BLaER1 treated with 17β-estradiol and CSF1 and Interleukin-3, amounts not matched to agents 10 nM and 100 nM (cell line): Measurements from ENCODE around the gene UTF1.

ENCODE experiments used
- H3K27ac ChIP-seq, 11 experiments: shearing (Covaris generic); formaldehyde crosslinking; 2 replicates each; pipeline ENCODE4 v1.8.1; 2022
- H3K27me3 ChIP-seq, 11 experiments: shearing (Covaris generic); formaldehyde crosslinking; 2 replicates each; pipeline ENCODE4 v1.8.1; 2022
- H3K36me3 ChIP-seq, 11 experiments: shearing (Covaris generic); formaldehyde crosslinking; 2 replicates each; pipeline ENCODE4 v1.8.1; 2022
- H3K4me1 ChIP-seq, 10 experiments: shearing (Covaris generic); formaldehyde crosslinking; 2 replicates each; pipeline ENCODE4 v1.8.1; 2022
- H3K4me2 ChIP-seq, 11 experiments: shearing (Covaris generic); formaldehyde crosslinking; 2 replicates each; pipeline ENCODE4 v1.8.1; 2022
- H3K4me3 ChIP-seq, 10 experiments: shearing (Covaris generic); formaldehyde crosslinking; 2 replicates each; pipeline ENCODE4 v1.8.1; 2022
- H3K9ac ChIP-seq, 11 experiments: shearing (Covaris generic); formaldehyde crosslinking; 2 replicates each; pipeline ENCODE4 v1.8.1; 2022
- H3K9me3 ChIP-seq, 11 experiments: shearing (Covaris generic); formaldehyde crosslinking; replicated peaks in 1 of 11; 2 replicates each; pipeline ENCODE4 v1.8.1; 2022
- H4K20me1 ChIP-seq, 11 experiments: shearing (Covaris generic); formaldehyde crosslinking; 2 replicates each; pipeline ENCODE4 v1.8.1; 2022
- Cebpa-rat ChIP-seq, 11 experiments: shearing (Covaris generic); IDR thresholded peaks; 2 replicates each; pipeline ENCODE4 v1.8.1; 2022

Gene UTF1

DNA sequence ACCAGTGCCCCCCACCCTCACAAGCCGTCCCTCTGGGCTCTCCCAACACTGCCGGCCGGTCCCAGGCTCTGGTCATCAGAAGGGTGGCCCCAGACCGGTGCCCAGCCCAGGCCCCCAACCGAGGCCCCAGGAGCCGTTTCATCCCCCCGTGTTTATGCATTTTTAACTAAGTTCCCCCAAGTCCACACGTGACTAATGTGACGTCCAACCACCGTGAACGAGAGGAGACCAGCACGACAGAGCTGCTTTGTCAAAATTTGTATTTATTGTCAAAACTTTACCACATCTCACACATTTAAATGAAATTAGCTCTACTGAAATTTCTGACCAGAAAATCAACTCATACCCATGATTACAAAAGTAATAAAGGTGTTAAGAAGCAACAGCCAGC is 16.2 kb downstream of the UTF1 start:
- H3K4me3 ChIP-seq: no peak overlapping the region
- peak overlapping the region; percentile 53 to 98 (median 93) for H3K4me2 ChIP-seq
- H3K27me3 ChIP-seq: peaks cover 7 to 48% (median 23%) of the 10 kb centered on the region in 11 experiments; a peak in 20 of 22 replicates
- H3K4me1 ChIP-seq: peaks cover 21 to 69% (median 64%) of the 10 kb centered on the region in 10 experiments
- H3K27ac ChIP-seq: peak overlapping the region in 1 of 11 experiments; percentile 22; a peak in 2 of 22 replicates
- H4K20me1 ChIP-seq: peaks cover 0 to 8% (median 0%) of the 10 kb centered on the region in 11 experiments; a peak in 6 of 22 replicates
- TF ChIP-seq Cebpa-rat (IDR thresholded peaks at IDR 0.05): no peak
- no peaks in the 10 kb centered on the region for H3K36me3 ChIP-seq
- H3K9me3 ChIP-seq: no peaks in the 10 kb centered on the region
- H3K9ac ChIP-seq: peak overlapping the region in 2 of 11 experiments; percentile 10 to 52; a peak in 6 of 22 replicates

DNA sequence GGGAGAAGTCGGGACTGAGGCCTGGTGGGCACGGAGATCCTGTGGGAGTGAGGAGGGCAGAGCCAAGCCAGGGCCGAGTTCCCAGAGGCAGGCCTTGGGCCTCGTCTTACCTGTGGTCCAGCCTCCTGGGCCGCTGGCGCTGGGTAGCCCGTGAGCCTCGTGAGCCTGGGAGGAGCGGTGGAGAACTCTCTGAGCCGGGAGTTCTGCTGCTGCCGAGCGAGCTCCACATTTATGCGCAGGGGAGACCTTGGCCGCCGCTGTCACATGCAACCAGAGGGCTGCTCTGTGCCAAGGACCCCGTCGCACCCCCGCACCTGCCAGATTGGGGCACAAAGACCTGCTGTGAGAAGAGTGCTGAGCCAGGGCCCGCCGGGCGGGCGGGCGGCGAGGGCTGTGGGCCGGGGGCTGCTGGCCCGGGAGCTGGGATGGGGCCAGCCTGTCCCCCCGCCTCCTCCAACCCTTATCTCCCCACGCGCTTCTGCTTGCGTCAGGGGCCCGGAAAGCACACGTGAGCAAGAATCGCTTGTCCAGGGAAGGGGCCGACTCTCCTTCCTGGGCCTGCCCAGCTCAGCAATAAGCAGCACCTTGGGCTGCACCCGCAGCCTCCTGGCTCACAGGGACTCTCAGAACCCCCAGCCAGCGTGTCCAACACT is 17.8 kb downstream of the UTF1 start:
- Histone ChIP-seq H3K4me1 (peaks cover 12 to 62% (median 50%) of the 10 kb centered on the region in 10 experiments), H3K27me3 (peaks cover 0 to 33% (median 10%) of the 10 kb centered on the region in 11 experiments; a peak in 12 of 22 replicates), H3K27ac (no peak overlapping the region), H3K9me3 (no peaks in the 10 kb centered on the region), H3K4me2 (peak overlapping the region in 7 of 11 experiments; percentile 72 to 97 (median 97); a peak in 8 of 22 replicates), H3K9ac (no peak overlapping the region), H4K20me1 (peaks cover 0 to 6% (median 0%) of the 10 kb centered on the region in 11 experiments; a peak in 2 of 22 replicates), H3K36me3 (no peaks in the 10 kb centered on the region), H3K4me3 (no peak overlapping the region)
- no peak for TF ChIP-seq Cebpa-rat (IDR thresholded peaks at IDR 0.05)

DNA sequence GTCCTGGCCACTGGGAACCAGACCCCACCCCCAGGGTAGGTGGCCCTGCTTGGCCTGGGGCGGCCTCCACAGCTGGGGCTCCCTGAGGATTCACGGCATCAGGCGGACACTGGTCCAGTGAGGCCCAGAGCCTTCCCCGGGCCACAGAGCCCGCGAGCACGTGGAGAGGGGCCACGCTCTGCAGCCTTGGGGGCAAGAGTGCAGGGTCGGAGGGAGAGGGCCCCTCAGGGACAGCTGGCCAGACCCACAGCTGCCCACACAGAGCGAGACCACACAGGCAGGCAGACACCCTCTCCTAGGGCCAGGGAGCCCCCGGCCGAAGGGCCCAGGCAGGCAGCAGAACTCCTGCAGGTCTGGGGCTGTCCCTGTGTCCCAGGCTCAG is 18.3 kb downstream of the UTF1 start:
- no peak for TF ChIP-seq Cebpa-rat (IDR thresholded peaks at IDR 0.05)
- no peak overlapping the region for H3K4me3 ChIP-seq
- H3K4me2 ChIP-seq: no peak overlapping the region
- H4K20me1 ChIP-seq: peaks cover 0 to 5% (median 0%) of the 10 kb centered on the region in 11 experiments; a peak in 2 of 22 replicates
- peak overlapping the region in 1 of 11 experiments; percentile 13; a peak in 1 of 22 replicates for H3K9ac ChIP-seq
- no peaks in the 10 kb centered on the region for H3K9me3 ChIP-seq
- no peaks in the 10 kb centered on the region for H3K36me3 ChIP-seq
- H3K27me3 ChIP-seq: peaks cover 0 to 29% (median 8%) of the 10 kb centered on the region in 11 experiments; a peak in 12 of 22 replicates
- peaks cover 17 to 62% (median 49%) of the 10 kb centered on the region in 10 experiments for H3K4me1 ChIP-seq
- H3K27ac ChIP-seq: no peak overlapping the region

DNA sequence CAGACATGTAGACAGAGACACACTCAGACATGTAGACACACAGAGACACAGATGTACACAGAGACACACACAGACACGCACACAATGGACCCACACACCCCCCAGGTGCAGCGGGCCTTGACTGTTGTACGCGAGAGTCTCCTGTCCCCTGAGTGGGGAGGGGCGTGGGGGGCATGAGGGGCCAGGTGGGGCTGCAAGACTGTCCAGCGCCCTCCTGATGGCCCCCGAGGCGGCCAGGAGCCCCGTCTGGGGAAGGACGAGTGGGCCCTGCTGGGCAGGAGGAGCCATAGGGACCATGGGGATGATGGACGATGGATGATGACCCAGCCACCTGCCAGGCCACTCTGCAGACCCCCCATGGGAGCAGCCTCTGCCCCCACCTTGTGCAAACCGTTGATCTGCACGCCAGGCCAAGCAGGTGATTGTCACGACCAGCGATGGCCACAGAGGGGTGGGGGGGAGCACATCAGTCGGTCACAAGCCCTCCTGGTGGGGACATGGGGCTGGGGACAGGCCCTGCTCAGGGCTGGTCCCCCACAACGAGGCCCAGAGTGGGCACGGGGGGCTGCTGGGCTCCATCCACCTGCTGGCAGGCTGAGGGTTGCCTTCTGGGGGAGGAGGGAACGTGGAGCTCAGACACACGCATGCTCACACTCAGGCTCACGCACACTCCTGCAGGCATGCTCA is 19.2 kb downstream of the UTF1 start:
- Histone ChIP-seq H3K27me3 (peaks cover 0 to 20% (median 4%) of the 10 kb centered on the region in 11 experiments; a peak in 7 of 22 replicates), H4K20me1 (no peaks in the 10 kb centered on the region; a peak in 1 of 22 replicates), H3K36me3 (no peaks in the 10 kb centered on the region), H3K9ac (no peak overlapping the region), H3K9me3 (no peaks in the 10 kb centered on the region), H3K4me2 (no peak overlapping the region), H3K27ac (no peak overlapping the region), H3K4me1 (peaks cover 26 to 62% (median 46%) of the 10 kb centered on the region in 10 experiments), H3K4me3 (no peak overlapping the region)
- no peak for TF ChIP-seq Cebpa-rat (IDR thresholded peaks at IDR 0.05)

DNA sequence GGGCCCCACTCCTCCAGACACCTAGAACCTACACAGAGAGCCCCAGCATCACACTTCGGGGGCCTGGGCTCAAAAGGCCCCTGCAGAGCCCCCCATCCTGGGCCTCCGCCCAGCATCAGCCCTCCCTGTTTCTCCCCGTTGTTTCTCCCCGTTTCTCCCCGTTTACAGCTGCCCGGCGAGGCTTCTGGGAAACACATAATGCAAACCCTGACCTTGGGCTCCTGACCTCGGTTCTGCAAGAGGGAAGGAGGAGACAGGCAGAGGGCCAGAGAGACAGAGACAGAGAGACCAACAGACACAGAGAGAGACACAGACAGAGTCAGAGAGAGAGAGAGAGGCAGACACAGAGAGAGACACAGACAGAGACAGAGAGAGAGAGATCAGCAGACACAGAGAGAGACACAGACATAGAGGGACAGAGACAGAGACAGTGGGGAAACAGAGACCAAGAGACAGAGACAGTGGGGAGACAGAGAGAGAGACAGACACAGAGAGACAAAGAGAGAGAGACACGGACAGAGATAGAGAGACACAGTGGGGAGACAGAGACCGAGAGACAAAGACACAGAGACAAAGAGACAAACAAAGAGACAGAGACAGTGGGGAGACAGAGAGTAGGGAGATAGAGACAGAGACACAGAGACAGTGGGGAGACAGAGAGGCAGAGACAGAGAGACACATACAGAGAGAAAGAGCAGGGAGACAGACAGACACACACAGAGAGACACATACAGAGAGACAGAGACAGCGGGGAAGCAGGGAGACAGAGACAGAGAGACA is 20.1 kb downstream of the UTF1 start:
- Histone ChIP-seq H4K20me1 (no peaks in the 10 kb centered on the region; a peak in 1 of 22 replicates), H3K4me3 (no peak overlapping the region), H3K9me3 (no peaks in the 10 kb centered on the region), H3K9ac (no peak overlapping the region), H3K4me2 (0 out of 22 replicates have a peak overlapping the region, but pooled peaks of 1 of the 11 experiments have one; percentile 5), H3K36me3 (no peaks in the 10 kb centered on the region), H3K4me1 (peaks cover 35 to 62% (median 50%) of the 10 kb centered on the region in 10 experiments), H3K27me3 (peaks cover 0 to 16% (median 4%) of the 10 kb centered on the region in 11 experiments; a peak in 6 of 22 replicates), H3K27ac (no peak overlapping the region)
- no peak for TF ChIP-seq Cebpa-rat (IDR thresholded peaks at IDR 0.05)

DNA sequence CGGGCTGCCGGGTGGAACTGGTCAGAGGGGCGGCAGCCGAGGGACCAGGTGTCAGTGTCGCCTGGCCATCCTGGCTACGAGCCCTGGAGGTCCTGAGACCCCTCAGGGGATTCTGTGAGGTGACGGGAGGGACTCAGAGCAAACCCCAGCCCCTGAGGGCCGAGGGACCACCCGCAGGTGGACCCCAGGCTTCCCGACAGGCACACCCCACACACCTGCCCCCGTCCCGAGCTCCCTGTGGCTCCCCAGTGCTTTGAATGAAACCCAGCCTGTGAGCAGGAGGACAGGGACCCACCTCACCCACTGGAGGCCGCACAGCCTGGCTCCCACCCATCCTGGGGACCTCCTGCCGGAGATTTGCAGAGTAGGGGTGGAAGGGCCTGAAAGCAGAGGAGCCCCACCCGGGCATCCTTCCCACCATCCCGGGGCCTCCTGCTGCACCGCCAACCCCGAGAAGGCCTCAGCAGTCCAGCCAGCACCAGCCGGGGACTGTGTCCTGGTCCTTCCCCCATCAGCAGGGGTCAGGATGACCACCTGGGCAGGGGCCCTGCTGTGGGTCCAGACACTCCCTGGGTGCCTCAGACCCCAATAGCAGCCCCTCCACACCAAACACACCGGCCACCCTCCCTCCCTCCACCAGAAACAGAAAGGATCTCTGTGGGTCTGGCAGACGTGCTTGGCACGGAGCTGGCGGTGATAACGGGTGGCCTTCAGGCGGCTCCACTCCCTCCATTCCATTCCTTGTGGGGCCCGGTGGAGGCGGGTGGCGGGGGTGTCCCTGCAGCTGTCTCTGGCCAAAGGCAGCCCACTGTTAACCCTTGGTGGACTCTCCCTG is 21.6 kb downstream of the UTF1 start:
- Histone ChIP-seq H3K9me3 (no peaks in the 10 kb centered on the region), H3K4me3 (no peak overlapping the region), H3K36me3 (no peaks in the 10 kb centered on the region), H4K20me1 (no peaks in the 10 kb centered on the region), H3K4me1 (peaks cover 36 to 62% (median 50%) of the 10 kb centered on the region in 10 experiments), H3K9ac (0 out of 22 replicates have a peak overlapping the region, but pooled peaks of 1 of the 11 experiments have one; percentile 31), H3K4me2 (peak overlapping the region in 2 of 11 experiments; percentile 20 to 37; a peak in 4 of 22 replicates), H3K27me3 (peaks cover 0 to 12% (median 4%) of the 10 kb centered on the region in 11 experiments; a peak in 6 of 22 replicates), H3K27ac (no peak overlapping the region; a peak in 1 of 22 replicates)
- TF ChIP-seq Cebpa-rat (IDR thresholded peaks at IDR 0.05): no peak

DNA sequence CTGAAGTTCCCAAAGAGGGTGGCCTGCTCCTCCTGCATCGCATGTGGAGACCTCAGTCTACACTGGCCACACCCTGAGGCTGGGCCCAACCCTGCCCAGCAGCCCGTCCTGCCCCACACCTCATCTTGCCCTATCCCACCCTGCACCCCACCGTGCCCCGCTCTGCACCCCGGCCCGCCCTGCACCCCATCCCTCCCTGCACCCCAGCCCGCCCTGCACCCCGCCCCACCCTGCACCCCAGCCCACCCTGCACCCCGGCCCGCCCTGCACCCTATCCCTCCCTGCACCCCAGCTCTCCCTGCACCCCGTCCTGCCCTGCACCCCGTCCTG is 22.2 kb downstream of the UTF1 start:
- Histone ChIP-seq H3K27me3 (peaks cover 0 to 12% (median 4%) of the 10 kb centered on the region in 11 experiments; a peak in 6 of 22 replicates), H4K20me1 (no peaks in the 10 kb centered on the region), H3K4me2 (peak overlapping the region in 2 of 11 experiments; percentile 20 to 37; a peak in 3 of 22 replicates), H3K9me3 (no peaks in the 10 kb centered on the region), H3K27ac (no peak overlapping the region), H3K36me3 (no peaks in the 10 kb centered on the region), H3K9ac (no peak overlapping the region), H3K4me3 (no peak overlapping the region), H3K4me1 (peaks cover 36 to 62% (median 51%) of the 10 kb centered on the region in 10 experiments)
- no peak for TF ChIP-seq Cebpa-rat (IDR thresholded peaks at IDR 0.05)
